PC-3 (cell line): ENCODE measurements around the gene ANKRD62. TPM values are rescaled to one million over a fixed set of nuclear protein-coding genes. Genes with fewer than 3 reads are reported as not detected.
"Not testable (repeated sequence)": the region's sequence is repeated elsewhere in the genome, so short reads cannot be mapped to it uniquely, and the experiment has no call there.

Experiments
- ATAC-seq: fragments of 200-7000 bp; cut with Tn5 transposase; 2 replicates; pipeline ENCODE4 v1.9.1; 2020; ENCODE audit warnings: mild to moderate bottlenecking, moderate library complexity
- BruUV-seq: library from RNA; stranded (reverse); fragments of 400-500 nt; replicated peaks from 2 replicates; lab custom pipeline; 2021; lab: Mats Ljungman, UMichigan
- CTCF ChIA-PET: fragments of 300-600 bp; sonication (Branson Sonifier 250); formaldehyde crosslinking; loops from one replicate; lab custom pipeline; 2022; ENCODE audit warnings: antibody characterized with exemption; lab: Charles Lee
- POLR2A ChIA-PET: fragments of 300-600 bp; sonication (Branson Sonifier 250); formaldehyde crosslinking; loops from one replicate; lab custom pipeline; 2022; ENCODE audit warnings: antibody characterized with exemption; ENCODE audit not compliant: unreplicated experiment; lab: Charles Lee
- DNase-seq: peaks from one replicate; pipeline ENCODE4 v3.0.0-alpha.2; 2015
- H2AFZ ChIP-seq: fragments of 300-600 bp; sonication (generic); 2 replicates; pipeline ENCODE4 v1.6.0; 2016; ENCODE audit warnings: antibody characterized with exemption, low read length
- H3F3A ChIP-seq: fragments of 300-600 bp; sonication (generic); one replicate; pipeline ENCODE4 v1.6.0; 2017; ENCODE audit warnings: antibody characterized with exemption, low read length, control low read depth, mild to moderate bottlenecking; ENCODE audit not compliant: unreplicated experiment
- H3K27ac ChIP-seq: fragments of 300-600 bp; sonication (generic); 2 replicates; pipeline ENCODE4 v1.5.1; 2016; ENCODE audit warnings: mild to moderate bottlenecking, low read length
- H3K27me3 ChIP-seq: fragments of 300-600 bp; sonication (generic); 2 replicates; pipeline ENCODE4 v1.6.1; 2016; ENCODE audit warnings: low read length, mixed read lengths
- H3K36me3 ChIP-seq: fragments of 300-600 bp; sonication (generic); 2 replicates; pipeline ENCODE4 v1.6.1; 2016; ENCODE audit warnings: low read depth, mixed run types, low read length, mixed read lengths
- H3K4me1 ChIP-seq: fragments of 300-600 bp; sonication (generic); 2 replicates; pipeline ENCODE4 v1.5.1; 2016; ENCODE audit warnings: low read length; ENCODE audit not compliant: insufficient read depth
- H3K4me2 ChIP-seq: fragments of 300-600 bp; sonication (generic); 2 replicates; pipeline ENCODE4 v1.6.0; 2016; ENCODE audit warnings: low read length
- H3K4me3 ChIP-seq: fragments of 300-600 bp; sonication (generic); 2 replicates; pipeline ENCODE4 v1.5.1; 2016; ENCODE audit warnings: mild to moderate bottlenecking, low read length, mixed read lengths
- H3K79me2 ChIP-seq: fragments of 300-600 bp; sonication (generic); 2 replicates; pipeline ENCODE4 v1.6.1; 2017; ENCODE audit warnings: low read length, mixed read lengths
- H3K9ac ChIP-seq: fragments of 300-600 bp; sonication (generic); 2 replicates; pipeline ENCODE4 v1.6.0; 2016; ENCODE audit warnings: mild to moderate bottlenecking, low read length
- H3K9me2 ChIP-seq: fragments of 300-600 bp; sonication (generic); replicated peaks from 2 replicates; pipeline ENCODE4 v1.6.1; 2016; ENCODE audit warnings: mixed run types, low read length, mixed read lengths
- H3K9me3 ChIP-seq: fragments of 300-600 bp; sonication (generic); 2 replicates; pipeline ENCODE4 v1.6.1; 2016; ENCODE audit warnings: low read length, mixed read lengths
- H4K20me1 ChIP-seq: fragments of 300-600 bp; sonication (generic); 2 replicates; pipeline ENCODE4 v1.6.1; 2016; ENCODE audit warnings: low read length, mixed read lengths
- CTCF ChIP-seq: fragments of 300-600 bp; sonication (generic); conservative IDR thresholded peaks from 2 replicates; pipeline ENCODE4 v1.5.1; 2017; ENCODE audit warnings: antibody characterized with exemption, low read depth, mild to moderate bottlenecking, low read length
- EZH2 ChIP-seq: fragments of 300-600 bp; sonication (generic); IDR thresholded peaks from one replicate; pipeline ENCODE4 v1.6.1; 2017; ENCODE audit warnings: antibody characterized with exemption, mild to moderate bottlenecking, low read length; ENCODE audit not compliant: unreplicated experiment
- EZH2phosphoT487 ChIP-seq: fragments of 300-600 bp; sonication (generic); IDR thresholded peaks from 2 replicates; pipeline ENCODE4 v1.6.1; 2018; ENCODE audit warnings: mild to moderate bottlenecking, antibody characterized with exemption, low read length, borderline replicate concordance
- intact Hi-C: fragments of 100-400 bp; cut with micrococcal nuclease; formaldehyde crosslinking; loops from 2 replicates; pipeline ENCODE4 v1.9.0; 2023
- total RNA-seq: library from RNA; depleted of rRNA; stranded (reverse); fragments of >200 nt; gene quantifications from 2 replicates; pipeline ENCODE4 v1.2.3, GENCODE V29; 2014

ANKRD62 gene
- total RNA-seq, 1 experiment from 2014 or later: not detected

GRCh38 chr18:12067671-12068070 is 26.0 kb upstream of the ANKRD62 start:
- H3K9me2 ChIP-seq: no peaks in the 10 kb centered on the region
- BruUV-seq: no TSS peak
- H3K4me3 ChIP-seq: no peak overlapping the region
- no peak overlapping the region for H3K4me2 ChIP-seq
- TF ChIP-seq EZH2phosphoT487: no peak
- no peak for TF ChIP-seq EZH2
- TF ChIP-seq CTCF: no peak
- H3K9ac ChIP-seq: no peak overlapping the region
- H3K79me2 ChIP-seq: no peaks in the 10 kb centered on the region
- no peaks in the 10 kb centered on the region for H3K27me3 ChIP-seq
- ChIA-PET CTCF (no interaction called here), POLR2A (no interaction called here)
- H3K36me3 ChIP-seq: no peaks in the 10 kb centered on the region
- DNase-seq (no peak), ATAC-seq (no peak)
- H2AFZ ChIP-seq: no peak overlapping the region
- H3K4me1 ChIP-seq: no peaks in the 10 kb centered on the region
- no peak overlapping the region for H3K27ac ChIP-seq
- intact Hi-C loops: no loop called here
- no peaks in the 10 kb centered on the region for H4K20me1 ChIP-seq
- H3K9me3 ChIP-seq: no peaks in the 10 kb centered on the region
- H3F3A ChIP-seq: no peaks in the 10 kb centered on the region

GRCh38 chr18:12068316-12068949 is 25.2 kb upstream of the ANKRD62 start:
- H4K20me1 ChIP-seq, H3K4me1 ChIP-seq, POLR2A ChIA-PET, H3K9me3 ChIP-seq, intact Hi-C loops, H3F3A ChIP-seq, H3K36me3 ChIP-seq, H3K4me2 ChIP-seq, H3K9ac ChIP-seq, H2AFZ ChIP-seq, H3K27me3 ChIP-seq, ATAC-seq, H3K27ac ChIP-seq, DNase-seq, H3K9me2 ChIP-seq, H3K4me3 ChIP-seq, CTCF ChIA-PET, H3K79me2 ChIP-seq, BruUV-seq: not testable (repeated sequence)

GRCh38 chr18:12068950-12069320 is 24.7 kb upstream of the ANKRD62 start:
- intact Hi-C loops: no loop called here
- BruUV-seq: no TSS peak
- no peak overlapping the region for H3K9ac ChIP-seq
- H3K79me2 ChIP-seq: no peaks in the 10 kb centered on the region
- H3K4me2 ChIP-seq: no peak overlapping the region
- no peaks in the 10 kb centered on the region for H3K9me3 ChIP-seq
- ChIA-PET POLR2A (no interaction called here), CTCF (no interaction called here)
- no peak overlapping the region for H3K27ac ChIP-seq
- H3K9me2 ChIP-seq: no peaks in the 10 kb centered on the region
- H3K36me3 ChIP-seq: no peaks in the 10 kb centered on the region
- TF ChIP-seq CTCF (no peak), EZH2 (no peak), EZH2phosphoT487 (no peak)
- H3F3A ChIP-seq: no peaks in the 10 kb centered on the region
- DNase-seq (no peak), ATAC-seq (no peak)
- 0 out of 2 replicates have a peak, but pooled peaks cover 5% of the 10 kb centered on the region for H3K27me3 ChIP-seq
- no peaks in the 10 kb centered on the region for H4K20me1 ChIP-seq
- no peaks in the 10 kb centered on the region for H3K4me1 ChIP-seq
- H3K4me3 ChIP-seq: no peak overlapping the region
- H2AFZ ChIP-seq: no peak overlapping the region

GRCh38 chr18:12071066-12071465 is 22.6 kb upstream of the ANKRD62 start:
- H3K9me3 ChIP-seq, H3K4me1 ChIP-seq, ATAC-seq, H3K9me2 ChIP-seq, H3K4me2 ChIP-seq, H4K20me1 ChIP-seq, POLR2A ChIA-PET, H3K27me3 ChIP-seq, DNase-seq, intact Hi-C loops, H3K4me3 ChIP-seq, H2AFZ ChIP-seq, H3K27ac ChIP-seq, H3F3A ChIP-seq, CTCF ChIA-PET, H3K79me2 ChIP-seq, H3K9ac ChIP-seq, H3K36me3 ChIP-seq, BruUV-seq: not testable (repeated sequence)
